GM12891 (cell line): ENCODE measurements around the gene PRKAB1.
"Not testable (repeated sequence)": the region's sequence is repeated elsewhere in the genome, so short reads cannot be mapped to it uniquely, and the experiment has no call there.

Experiments
- DNase-seq: peaks from one replicate; pipeline ENCODE4 v3.0.0; 2011; ENCODE audit warnings: low spot score; ENCODE audit not compliant: insufficient read length
- FAIRE-seq: peaks from 2 replicates; lab custom pipeline; 2011; peaks lifted over from hg19 to GRCh38; lab: Jason Lieb, UNC
- PAX5 ChIP-seq: IDR thresholded peaks from 2 replicates; pipeline ENCODE4 v1.6.1; 2011; ENCODE audit warnings: low read length, moderate library complexity, mild to moderate bottlenecking; ENCODE audit not compliant: insufficient read depth, severe bottlenecking
- POLR2A ChIP-seq: IDR thresholded peaks from 2 replicates; pipeline ENCODE4 v1.6.1; 2011; ENCODE audit warnings: low read depth, low read length, control low read depth
- POLR2AphosphoS5 ChIP-seq: IDR thresholded peaks from 2 replicates; pipeline ENCODE4 v1.6.1; 2011; ENCODE audit warnings: low read depth, low read length, control low read depth
- POU2F2 ChIP-seq: IDR thresholded peaks from 2 replicates; pipeline ENCODE4 v1.6.1; 2011; ENCODE audit warnings: low read depth, mild to moderate bottlenecking, control low read depth, low read length, moderate library complexity
- SPI1 ChIP-seq: IDR thresholded peaks from 2 replicates; pipeline ENCODE4 v1.6.1; 2011; ENCODE audit warnings: low read depth, low read length, control low read depth
- TAF1 ChIP-seq: IDR thresholded peaks from 2 replicates; pipeline ENCODE4 v1.6.1; 2011; ENCODE audit warnings: low read depth, low read length, control low read depth

PRKAB1 gene

GRCh38 chr12:119692997-119693396 lies 25.1 kb downstream of the PRKAB1 start:
- no peak for DNase-seq
- FAIRE-seq: no peak
- TF ChIP-seq SPI1 (no peak), PAX5 (no peak), POLR2AphosphoS5 (no peak), TAF1 (no peak), POU2F2 (no peak), POLR2A (no peak)

GRCh38 chr12:119693511-119693910 lies 25.6 kb downstream of the PRKAB1 start:
- FAIRE-seq (no peak), DNase-seq (no peak)
- TF ChIP-seq POLR2AphosphoS5: no peak
- no peak for TF ChIP-seq POLR2A
- no peak for TF ChIP-seq PAX5
- no peak for TF ChIP-seq SPI1
- TF ChIP-seq POU2F2: no peak
- no peak for TF ChIP-seq TAF1

- FAIRE-seq: no peak
- DNase-seq: no peak
- no peak for TF ChIP-seq POU2F2
- no peak for TF ChIP-seq POLR2A
- TF ChIP-seq POLR2AphosphoS5: no peak
- no peak for TF ChIP-seq PAX5
- TF ChIP-seq TAF1: no peak
- no peak for TF ChIP-seq SPI1
These were observed 26.2 kb downstream of the PRKAB1 start for GRCh38 chr12:119694111-119694510.

- FAIRE-seq (no peak), DNase-seq (no peak)
- TF ChIP-seq PAX5: no peak
- TF ChIP-seq SPI1: no peak
- no peak for TF ChIP-seq TAF1
- no peak for TF ChIP-seq POLR2A
- no peak for TF ChIP-seq POU2F2
- no peak for TF ChIP-seq POLR2AphosphoS5
These were observed 27.1 kb downstream of the PRKAB1 start for GRCh38 chr12:119695034-119695433.

GRCh38 chr12:119696943-119697342 lies 29.0 kb downstream of the PRKAB1 start:
- TF ChIP-seq POU2F2 (no peak), SPI1 (no peak), POLR2A (no peak), TAF1 (no peak), POLR2AphosphoS5 (no peak), PAX5 (no peak)
- DNase-seq (no peak), FAIRE-seq (no peak)

GRCh38 chr12:119699199-119699760 lies 31.3 kb downstream of the PRKAB1 start:
- TF ChIP-seq SPI1 (no peak), PAX5 (no peak), POLR2AphosphoS5 (no peak), TAF1 (no peak), POU2F2 (no peak), POLR2A (no peak)
- DNase-seq (no peak), FAIRE-seq (no peak)

GRCh38 chr12:119700078-119700477 lies 32.1 kb downstream of the PRKAB1 start:
- no peak for TF ChIP-seq POU2F2
- no peak for TF ChIP-seq TAF1
- no peak for TF ChIP-seq SPI1
- no peak for TF ChIP-seq POLR2A
- no peak for TF ChIP-seq PAX5
- TF ChIP-seq POLR2AphosphoS5: no peak

GRCh38 chr12:119704065-119704747 lies 36.3 kb downstream of the PRKAB1 start:
- DNase-seq (no peak), FAIRE-seq (no peak)
- TF ChIP-seq POLR2A (no peak), SPI1 (no peak), TAF1 (no peak)

More at GRCh38 chr12:119700078-119700477, 32.1 kb downstream of the PRKAB1 start:
- no peak for FAIRE-seq
- no peak for DNase-seq

- TF ChIP-seq TAF1: no peak
- TF ChIP-seq PAX5: no peak
- no peak for TF ChIP-seq POLR2AphosphoS5
- TF ChIP-seq POLR2A: no peak
- no peak for TF ChIP-seq SPI1
- TF ChIP-seq POU2F2: no peak
- FAIRE-seq (no peak), DNase-seq (no peak)
These were observed 37.2 kb downstream of the PRKAB1 start for GRCh38 chr12:119705182-119705581.

GRCh38 chr12:119706427-119706826 lies 38.5 kb downstream of the PRKAB1 start:
- FAIRE-seq: not testable (repeated sequence)

More at GRCh38 chr12:119706427-119706826, 38.5 kb downstream of the PRKAB1 start:
- not testable (repeated sequence) for DNase-seq
